IPS-15b (cell line): ENCODE results near the gene FAM81B.

Source experiments
- H3K27me3 ChIP-seq: one replicate; pipeline ENCODE4 v1.6.1; 2013; ENCODE audit warnings: low read length; ENCODE audit not compliant: control insufficient read depth, insufficient read depth
- H3K36me3 ChIP-seq: one replicate; pipeline ENCODE4 v1.6.1; 2013; ENCODE audit warnings: low read length; ENCODE audit not compliant: control insufficient read depth, insufficient read depth
- H3K4me1 ChIP-seq: one replicate; pipeline ENCODE4 v1.6.1; 2013; ENCODE audit warnings: mild to moderate bottlenecking, low read length; ENCODE audit not compliant: control insufficient read depth, insufficient read depth
- H3K4me3 ChIP-seq: one replicate; pipeline ENCODE4 v1.5.1; 2013; ENCODE audit warnings: low read depth, low read length
- H3K9ac ChIP-seq: one replicate; pipeline ENCODE4 v1.6.1; 2013; ENCODE audit warnings: low read depth, mild to moderate bottlenecking, low read length
- H3K9me3 ChIP-seq: one replicate; pipeline ENCODE4 v1.6.1; 2013; ENCODE audit warnings: mild to moderate bottlenecking, low read length; ENCODE audit not compliant: control insufficient read depth, insufficient read depth

Gene FAM81B

DNA sequence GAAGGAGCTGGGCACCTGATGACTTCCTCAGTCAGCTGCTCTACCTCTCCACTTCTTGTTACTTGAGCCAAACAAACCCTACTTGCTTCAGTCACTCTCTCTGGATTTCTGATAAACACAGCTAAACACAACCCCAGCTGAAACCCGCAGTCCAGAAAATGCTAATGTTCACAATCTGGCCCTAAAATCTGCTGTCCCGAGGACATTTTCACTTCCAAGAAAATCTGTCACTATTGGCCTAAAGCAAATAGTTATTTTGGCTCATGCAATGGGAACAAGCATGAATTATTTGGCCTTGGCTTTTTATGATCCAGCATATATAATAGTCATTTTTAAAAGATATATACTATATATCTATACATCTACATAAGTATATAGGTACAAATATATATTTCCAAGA, 19.1 kb downstream of the FAM81B start:
- no peaks in the 10 kb centered on the region for H3K27me3 ChIP-seq
- H3K9me3 ChIP-seq, result no peaks in the 10 kb centered on the region
- H3K36me3 ChIP-seq, result no peaks in the 10 kb centered on the region
- no peak overlapping the region for H3K9ac ChIP-seq
- no peaks in the 10 kb centered on the region for H3K4me1 ChIP-seq
- H3K4me3 ChIP-seq, result no peak overlapping the region

DNA sequence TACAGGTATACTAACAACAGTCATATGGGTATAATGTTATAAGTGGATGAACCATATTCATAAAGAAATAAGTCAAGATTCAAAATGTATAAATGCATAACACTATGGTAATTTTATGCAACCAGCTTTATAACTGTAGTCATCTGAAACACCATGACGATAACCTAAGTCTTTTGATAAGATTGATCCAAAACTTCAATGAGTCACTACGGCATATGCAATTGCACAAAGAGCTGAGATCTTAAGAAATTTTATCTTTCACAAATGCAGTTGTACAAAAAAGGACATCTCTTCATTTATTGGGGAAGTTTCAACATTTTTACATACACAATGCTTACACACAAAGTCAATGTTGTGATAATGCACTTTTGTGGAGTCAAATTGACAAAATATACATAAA, 20.3 kb downstream of the FAM81B start:
- H3K4me3 ChIP-seq, result no peak overlapping the region

DNA sequence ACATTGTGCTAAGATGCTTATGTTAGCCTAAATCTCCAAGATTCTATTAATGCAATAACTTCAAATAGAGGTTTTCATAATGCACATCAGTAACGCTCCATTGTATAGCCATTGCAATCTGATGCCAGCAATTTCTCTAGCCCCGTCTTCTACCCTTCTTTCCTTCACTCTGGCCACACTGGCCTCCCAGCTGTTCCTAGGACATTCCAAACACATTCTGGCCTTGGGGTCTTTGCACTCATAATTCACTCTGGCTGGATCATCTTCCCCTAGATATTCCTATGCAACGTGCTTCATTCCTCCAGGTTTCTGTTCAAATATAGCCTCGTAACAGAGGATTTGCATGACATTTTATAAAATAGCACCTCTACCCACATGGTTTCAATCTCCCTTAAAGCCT, 23.3 kb downstream of the FAM81B start:
- H3K4me1 ChIP-seq, result no peaks in the 10 kb centered on the region
- H3K27me3 ChIP-seq, result no peaks in the 10 kb centered on the region

More for the DNA sequence above, 20.3 kb downstream of the FAM81B start:
- no peak overlapping the region for H3K9ac ChIP-seq
- H3K9me3 ChIP-seq, result no peaks in the 10 kb centered on the region
- no peaks in the 10 kb centered on the region for H3K4me1 ChIP-seq
- no peaks in the 10 kb centered on the region for H3K36me3 ChIP-seq
- H3K27me3 ChIP-seq, result no peaks in the 10 kb centered on the region

DNA sequence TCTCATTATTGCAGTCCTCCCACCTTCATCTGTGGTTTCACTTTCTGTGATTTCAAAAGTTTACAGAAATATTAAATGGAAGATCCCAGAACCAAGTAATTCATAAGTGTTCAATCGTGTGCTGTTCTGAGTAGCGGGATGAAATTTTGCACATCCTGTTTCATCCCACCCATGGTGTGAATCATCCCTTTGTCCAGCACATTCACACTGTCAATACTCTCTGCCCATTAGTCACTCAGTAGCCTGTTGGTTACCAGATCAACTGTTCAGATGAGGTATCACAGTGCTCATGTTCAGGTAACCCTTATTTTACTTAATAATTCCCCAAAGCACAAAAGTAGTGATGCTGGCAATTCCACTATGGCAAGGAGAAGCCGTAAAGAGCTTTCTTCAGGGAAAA, 26.8 kb downstream of the FAM81B start:
- Histone ChIP-seq H3K4me1 (no peaks in the 10 kb centered on the region), H3K4me3 (no peak overlapping the region), H3K27me3 (no peaks in the 10 kb centered on the region), H3K36me3 (no peaks in the 10 kb centered on the region), H3K9ac (no peak overlapping the region), H3K9me3 (no peaks in the 10 kb centered on the region)

More for the DNA sequence above, 23.3 kb downstream of the FAM81B start:
- Histone ChIP-seq H3K9ac (no peak overlapping the region), H3K36me3 (no peaks in the 10 kb centered on the region), H3K4me3 (no peak overlapping the region), H3K9me3 (no peaks in the 10 kb centered on the region)

DNA sequence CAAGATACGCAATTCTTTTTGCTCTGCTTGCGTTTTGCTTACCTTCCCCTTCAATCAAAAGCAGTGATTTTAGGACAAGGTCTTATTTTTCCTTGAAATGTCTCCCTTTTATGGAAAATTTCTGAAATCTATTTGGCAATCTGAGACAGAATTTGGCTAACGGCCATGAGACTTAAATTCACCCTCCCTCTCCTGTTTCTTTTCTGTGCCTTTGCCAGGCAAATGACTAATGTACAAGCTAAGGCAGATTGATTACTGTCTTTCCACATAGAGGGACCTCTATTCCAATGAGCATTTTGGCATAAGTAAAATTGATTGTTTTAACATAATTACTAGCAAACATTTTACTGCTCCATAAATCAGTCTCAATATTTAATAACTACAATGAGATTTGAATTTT, 31.7 kb downstream of the FAM81B start:
- Histone ChIP-seq H3K36me3 (no peaks in the 10 kb centered on the region), H3K9ac (no peak overlapping the region), H3K4me1 (no peaks in the 10 kb centered on the region), H3K9me3 (no peaks in the 10 kb centered on the region), H3K4me3 (no peak overlapping the region), H3K27me3 (no peaks in the 10 kb centered on the region)

DNA sequence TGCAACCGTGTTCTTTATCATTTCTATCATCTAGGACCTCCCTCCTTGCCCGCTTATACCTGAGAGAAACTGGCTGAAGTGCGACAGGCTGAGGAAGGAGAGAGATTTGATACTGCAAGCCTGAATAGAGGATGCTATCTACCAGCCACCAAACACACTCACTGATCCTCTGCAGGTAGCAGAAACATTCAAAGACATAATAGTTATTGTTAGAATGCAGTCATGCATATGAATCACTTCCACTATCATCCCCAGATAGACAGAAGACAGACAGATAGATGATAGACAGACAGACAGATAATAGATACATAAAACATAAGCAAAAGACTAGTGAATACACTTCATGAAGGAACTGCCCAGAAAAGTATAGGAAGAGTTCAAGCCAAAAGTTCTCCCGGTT, 32.9 kb downstream of the FAM81B start:
- Histone ChIP-seq H3K4me1 (no peaks in the 10 kb centered on the region), H3K9me3 (no peaks in the 10 kb centered on the region), H3K9ac (no peak overlapping the region), H3K4me3 (no peak overlapping the region), H3K27me3 (no peaks in the 10 kb centered on the region), H3K36me3 (no peaks in the 10 kb centered on the region)

DNA sequence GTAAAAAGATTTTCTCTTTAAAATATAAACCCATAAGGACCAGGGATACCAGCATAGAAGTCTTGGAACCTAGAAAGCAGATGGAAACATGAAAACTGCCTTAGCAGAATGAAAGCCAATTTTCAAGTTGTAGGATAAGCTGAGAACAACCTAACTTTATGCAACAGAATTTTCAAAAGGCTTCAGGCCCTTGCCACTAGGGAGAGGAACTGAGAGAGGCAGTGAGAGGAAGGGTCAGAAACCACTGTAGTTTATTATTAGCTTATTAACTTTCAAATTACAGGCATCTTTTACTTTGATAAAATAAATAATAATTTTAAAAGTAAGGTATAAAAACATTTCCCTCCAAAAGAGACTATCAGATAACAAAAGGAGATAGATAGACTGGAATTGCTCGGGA, 33.4 kb downstream of the FAM81B start:
- no peak overlapping the region for H3K4me3 ChIP-seq
- no peaks in the 10 kb centered on the region for H3K4me1 ChIP-seq
- no peaks in the 10 kb centered on the region for H3K36me3 ChIP-seq
- H3K9me3 ChIP-seq, result no peaks in the 10 kb centered on the region
- H3K27me3 ChIP-seq, result no peaks in the 10 kb centered on the region
- H3K9ac ChIP-seq, result no peak overlapping the region

DNA sequence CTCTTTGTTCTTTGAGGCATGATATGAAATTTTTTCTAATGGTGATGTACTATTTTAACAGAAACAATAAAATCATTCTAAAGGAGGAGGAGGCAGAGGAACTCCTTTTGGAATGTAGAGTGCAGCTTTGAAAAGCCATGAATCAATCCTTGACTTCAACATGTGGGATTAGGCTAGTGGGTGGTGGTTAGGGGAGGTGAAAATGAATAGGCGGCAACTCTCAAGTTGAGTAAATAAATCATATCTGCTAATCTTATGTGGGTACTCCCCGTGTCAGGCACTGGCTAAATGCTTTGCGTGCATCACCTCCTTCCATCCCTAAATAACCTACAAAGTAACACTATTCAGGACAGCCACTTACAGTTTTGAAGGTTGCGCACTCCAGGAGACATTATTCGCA, 35.1 kb downstream of the FAM81B start:
- Histone ChIP-seq H3K9ac (no peak overlapping the region), H3K4me1 (no peaks in the 10 kb centered on the region), H3K4me3 (no peak overlapping the region), H3K9me3 (no peaks in the 10 kb centered on the region), H3K27me3 (no peaks in the 10 kb centered on the region), H3K36me3 (no peaks in the 10 kb centered on the region)

DNA sequence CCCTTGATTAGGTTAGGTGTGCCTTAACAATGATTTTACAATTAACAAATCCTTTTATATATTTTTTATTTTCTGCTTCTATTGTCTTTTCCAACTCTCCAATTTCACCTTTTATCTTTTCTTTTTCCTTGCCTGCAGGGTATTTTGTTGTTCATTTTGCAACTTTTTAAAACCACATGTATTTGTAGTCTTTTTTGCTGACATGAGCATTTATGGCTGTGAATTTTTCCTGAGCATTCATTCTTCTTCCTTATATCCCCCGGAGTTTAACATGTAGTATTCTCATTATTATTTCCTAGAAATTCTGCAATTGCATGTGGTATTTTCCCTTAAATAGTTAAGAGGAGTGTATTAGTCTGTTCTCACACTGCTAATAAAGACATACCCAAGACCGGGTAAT, 41.6 kb downstream of the FAM81B start:
- no peaks in the 10 kb centered on the region for H3K9me3 ChIP-seq
- H3K36me3 ChIP-seq, result no peaks in the 10 kb centered on the region
- no peaks in the 10 kb centered on the region for H3K27me3 ChIP-seq

DNA sequence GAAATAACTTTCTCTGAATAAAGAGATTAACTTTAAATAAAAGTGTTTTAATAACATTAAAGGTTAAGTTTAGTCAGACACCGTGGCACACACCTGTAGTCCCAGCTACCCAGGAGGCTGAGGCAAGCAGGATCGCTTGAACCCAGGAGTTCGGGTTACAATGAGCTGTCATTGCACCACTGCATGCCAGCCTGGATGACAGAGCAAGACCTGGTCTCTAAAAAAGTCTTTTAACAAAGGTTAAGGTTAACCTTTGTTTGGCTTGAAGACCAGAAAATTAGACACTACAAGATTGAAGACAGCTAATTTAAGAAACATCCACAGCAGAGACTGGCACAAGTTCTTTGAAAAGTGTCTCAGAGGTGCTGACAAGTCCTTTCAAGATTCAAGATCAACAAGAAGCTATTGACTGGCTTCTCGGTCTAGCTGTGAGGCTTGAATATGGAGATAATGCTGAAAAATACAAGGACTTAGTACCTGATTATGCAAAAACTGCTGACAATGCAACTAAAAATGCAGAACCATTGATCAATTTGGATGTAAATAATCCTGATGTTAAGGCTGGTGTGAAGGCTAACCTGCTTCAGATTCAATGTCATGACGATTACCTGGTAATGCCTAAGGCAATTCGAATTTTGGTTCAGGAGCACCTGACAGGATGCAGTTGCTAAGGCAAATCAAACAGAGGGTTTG, 48.8 kb downstream of the FAM81B start:
- no peaks in the 10 kb centered on the region for H3K36me3 ChIP-seq
- H3K9me3 ChIP-seq, result no peaks in the 10 kb centered on the region
- no peaks in the 10 kb centered on the region for H3K27me3 ChIP-seq
- peaks cover 14% of the 10 kb centered on the region for H3K4me1 ChIP-seq
- no peak overlapping the region for H3K9ac ChIP-seq
- H3K4me3 ChIP-seq, result peak overlapping the region; percentile 26

More for the DNA sequence above, 41.6 kb downstream of the FAM81B start:
- no peaks in the 10 kb centered on the region for H3K4me1 ChIP-seq
- H3K4me3 ChIP-seq, result no peak overlapping the region
- H3K9ac ChIP-seq, result no peak overlapping the region

DNA sequence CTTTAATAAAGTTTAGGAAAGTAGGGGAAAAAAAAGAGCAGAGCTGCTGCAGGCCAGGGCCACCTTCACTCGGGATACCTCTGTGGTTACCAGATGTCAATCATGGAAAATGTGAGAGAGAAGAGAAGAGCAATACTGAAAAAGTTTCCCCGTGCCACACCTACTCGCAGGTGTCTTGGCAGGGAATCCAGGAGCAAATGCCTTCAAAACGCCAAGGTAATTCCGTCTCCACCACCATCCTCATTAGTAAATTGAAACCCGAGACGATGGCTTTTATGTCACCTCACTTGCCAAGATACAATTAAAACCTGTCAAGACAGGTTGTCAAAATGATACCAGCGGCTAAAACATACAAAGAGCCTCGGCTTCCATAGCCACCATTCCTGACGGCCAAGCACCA, 49.7 kb downstream of the FAM81B start:
- Histone ChIP-seq H3K9ac (no peak overlapping the region), H3K4me3 (peak overlapping the region; percentile 26), H3K27me3 (no peaks in the 10 kb centered on the region), H3K9me3 (no peaks in the 10 kb centered on the region), H3K36me3 (no peaks in the 10 kb centered on the region), H3K4me1 (peaks cover 14% of the 10 kb centered on the region)

DNA sequence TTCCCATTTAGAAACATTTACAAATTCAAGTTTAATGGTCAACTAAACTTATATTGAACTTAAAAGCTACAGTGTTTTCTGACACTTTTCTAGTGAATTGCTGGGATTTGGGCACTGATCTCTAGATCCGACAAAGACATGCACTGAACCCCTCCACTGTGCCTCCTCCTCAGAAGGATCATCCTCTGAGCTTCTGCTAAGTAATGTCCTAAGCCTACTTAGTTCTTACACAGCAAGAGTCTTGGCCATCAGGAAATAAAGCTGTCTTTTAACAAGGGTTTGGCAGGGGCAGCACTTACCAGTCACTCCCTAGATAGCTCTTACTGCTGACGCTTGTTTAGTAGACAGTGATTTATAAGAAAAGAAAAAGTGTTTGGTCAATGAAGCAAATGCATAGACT, 50.5 kb downstream of the FAM81B start:
- Histone ChIP-seq H3K36me3 (no peaks in the 10 kb centered on the region), H3K27me3 (no peaks in the 10 kb centered on the region)

More for the DNA sequence above, 50.5 kb downstream of the FAM81B start:
- Histone ChIP-seq H3K4me1 (peaks cover 14% of the 10 kb centered on the region), H3K4me3 (no peak overlapping the region), H3K9me3 (no peaks in the 10 kb centered on the region), H3K9ac (no peak overlapping the region)
